ENCODE data around the gene C6orf89. TPM values are rescaled to one million over a fixed set of nuclear protein-coding genes. Genes with fewer than 3 reads are reported as not detected.

C6orf89 gene
- total RNA-seq, 1 experiment from 2014 or later = 32.9 TPM

GRCh38 chr6:36933519-36933918 lies 47.8 kb downstream of the C6orf89 start:
- TF ChIP-seq EZH2 (IDR thresholded peaks at IDR 0.05) = no peak
- no peak for TF ChIP-seq ATF3 (IDR thresholded peaks at IDR 0.05)
- TF ChIP-seq JUND (IDR thresholded peaks at IDR 0.05) = no peak
- TF ChIP-seq CTCF (IDR thresholded peaks at IDR 0.05 in 2 of 3, conservative IDR thresholded peaks at IDR 0.05 in 1 of 3; ENCODE audit: borderline replicate concordance in 1 of 3, insufficient read depth in 1 of 3, low read depth in 2 of 3, low read length in 2 of 3) = no peak
- TF ChIP-seq YY1 (IDR thresholded peaks at IDR 0.05; ENCODE audit: extremely low read depth, insufficient replicate concordance, low read depth, low read length) = no peak
- no peak for TF ChIP-seq POLR2A (IDR thresholded peaks at IDR 0.05; ENCODE audit: borderline replicate concordance, extremely low read depth, insufficient read depth, insufficient read length)
- Histone ChIP-seq H3K9me3 (ENCODE audit: control insufficient read depth in 1 of 2, insufficient read depth in 1 of 2, low read depth in 1 of 2, low read length in 2 of 2) (no peaks in the 10 kb centered on the region), H3K4me1 (ENCODE audit: control insufficient read depth in 1 of 2, insufficient read depth in 2 of 2, low read length in 2 of 2) (peaks cover 3 to 9% of the 10 kb centered on the region in 2 experiments; a peak in 3 of 4 replicates), H3K4me3 (replicated peaks in 1 of 2; ENCODE audit: low read depth in 1 of 2, low read length in 2 of 2) (no peak overlapping the region), H3K27me3 (ENCODE audit: insufficient read depth, low read length) (no peaks in the 10 kb centered on the region), H3K9ac (ENCODE audit: low read length) (no peak overlapping the region), H3K27ac (ENCODE audit: low read depth, low read length) (no peak overlapping the region), H3K9me2 (ENCODE audit: insufficient read depth) (no peaks in the 10 kb centered on the region), H3K79me2 (ENCODE audit: insufficient read depth, low read length) (no peaks in the 10 kb centered on the region), H3K4me2 (ENCODE audit: low read length) (no peak overlapping the region), H4K20me1 (ENCODE audit: insufficient read depth) (no peaks in the 10 kb centered on the region), H3K36me3 (ENCODE audit: control insufficient read depth in 1 of 2, insufficient read depth in 2 of 2, low read length in 2 of 2) (no peaks in the 10 kb centered on the region), H2AFZ (ENCODE audit: low read depth, low read length, poor library complexity, severe bottlenecking) (no peak overlapping the region)
- ChIA-PET POLR2A (no interaction called here), RAD21 (ENCODE audit: low non-redundant PET in 1 of 2, low total read pairs in 2 of 2, uncharacterized antibody in 2 of 2, unreplicated experiment in 2 of 2) (no interaction called here), CTCF (no interaction called here)
- no TSS peak for BruUV-seq (replicated peaks)
- DNase-seq (ENCODE audit: low read depth, low spot score) = no peak
- intact Hi-C loops (cut with micrococcal nuclease) = no loop called here
- no peak for ATAC-seq

GRCh38 chr6:36934901-36935300 lies 49.1 kb downstream of the C6orf89 start:
- intact Hi-C loops (cut with micrococcal nuclease) = no loop called here
- CTCF ChIA-PET = no interaction called here
- no peak for DNase-seq (ENCODE audit: low read depth, low spot score)

More at GRCh38 chr6:36934901-36935300, 49.1 kb downstream of the C6orf89 start:
- BruUV-seq (replicated peaks) = no TSS peak
- H2AFZ ChIP-seq (ENCODE audit: low read depth, low read length, poor library complexity, severe bottlenecking) = no peak overlapping the region
- peaks cover 0 to 9% of the 10 kb centered on the region in 2 experiments; a peak in 2 of 4 replicates for H3K4me1 ChIP-seq (ENCODE audit: control insufficient read depth in 1 of 2, insufficient read depth in 2 of 2, low read length in 2 of 2)
- TF ChIP-seq EGR1 (IDR thresholded peaks at IDR 0.05; ENCODE audit: low read depth) = no peak
- TF ChIP-seq SIN3A (IDR thresholded peaks at IDR 0.05; ENCODE audit: low read depth) = no peak
- TF ChIP-seq CEBPB (IDR thresholded peaks at IDR 0.05; ENCODE audit: low read depth) = no peak
- TF ChIP-seq ZNF274 (IDR thresholded peaks at IDR 0.05; ENCODE audit: low read depth, low read length) = no peak
- TF ChIP-seq RAD21 (IDR thresholded peaks at IDR 0.05; ENCODE audit: low read depth) = no peak
- no peak for TF ChIP-seq ELF1 (IDR thresholded peaks at IDR 0.05; ENCODE audit: borderline replicate concordance, low read depth)
- TF ChIP-seq POLR2A (IDR thresholded peaks at IDR 0.05; ENCODE audit: borderline replicate concordance, extremely low read depth, insufficient read depth, insufficient read length) = no peak
- TF ChIP-seq ZBTB33 (IDR thresholded peaks at IDR 0.05; ENCODE audit: extremely low read depth, insufficient replicate concordance, low read length) = no peak
- TF ChIP-seq POLR2AphosphoS5 (IDR thresholded peaks at IDR 0.05; ENCODE audit: low read depth, low read length) = no peak
- no peak for TF ChIP-seq TCF7L2 (IDR thresholded peaks at IDR 0.05; ENCODE audit: borderline replicate concordance, extremely low read depth, insufficient read depth, insufficient read length)
- TF ChIP-seq SRF (IDR thresholded peaks at IDR 0.05; ENCODE audit: low read depth) = no peak
- TF ChIP-seq FOSL1 (IDR thresholded peaks at IDR 0.05; ENCODE audit: low read depth) = no peak
- TF ChIP-seq YY1 (IDR thresholded peaks at IDR 0.05; ENCODE audit: extremely low read depth, insufficient replicate concordance, low read depth, low read length) = no peak
- no peak for TF ChIP-seq EZH2 (IDR thresholded peaks at IDR 0.05)
- POLR2A ChIA-PET = no interaction called here
- H3K4me3 ChIP-seq (replicated peaks in 1 of 2; ENCODE audit: low read depth in 1 of 2, low read length in 2 of 2) = no peak overlapping the region
- H3K79me2 ChIP-seq (ENCODE audit: insufficient read depth, low read length) = no peaks in the 10 kb centered on the region
- no peak overlapping the region for H3K4me2 ChIP-seq (ENCODE audit: low read length)
- no peaks in the 10 kb centered on the region for H3K36me3 ChIP-seq (ENCODE audit: control insufficient read depth in 1 of 2, insufficient read depth in 2 of 2, low read length in 2 of 2)
- H4K20me1 ChIP-seq (ENCODE audit: insufficient read depth) = no peaks in the 10 kb centered on the region
- no peaks in the 10 kb centered on the region for H3K9me3 ChIP-seq (ENCODE audit: control insufficient read depth in 1 of 2, insufficient read depth in 1 of 2, low read depth in 1 of 2, low read length in 2 of 2)
- no peaks in the 10 kb centered on the region for H3K27me3 ChIP-seq (ENCODE audit: insufficient read depth, low read length)
- no peak overlapping the region for H3K27ac ChIP-seq (ENCODE audit: low read depth, low read length)
- no peak overlapping the region for H3K9ac ChIP-seq (ENCODE audit: low read length)
- no peaks in the 10 kb centered on the region for H3K9me2 ChIP-seq (ENCODE audit: insufficient read depth)
- RAD21 ChIA-PET (ENCODE audit: low non-redundant PET in 1 of 2, low total read pairs in 2 of 2, uncharacterized antibody in 2 of 2, unreplicated experiment in 2 of 2) = no interaction called here
- ATAC-seq = no peak

Data from HCT116 (cell line).